GM21367 (cell line): ENCODE results near the gene LDHAL6B.

Experiments used
- ATAC-seq: cut with Tn5 transposase; IDR thresholded peaks from one replicate; pipeline ENCODE4 v1.9.1; 2021; ENCODE audit not compliant: unreplicated experiment

LDHAL6B gene

DNA sequence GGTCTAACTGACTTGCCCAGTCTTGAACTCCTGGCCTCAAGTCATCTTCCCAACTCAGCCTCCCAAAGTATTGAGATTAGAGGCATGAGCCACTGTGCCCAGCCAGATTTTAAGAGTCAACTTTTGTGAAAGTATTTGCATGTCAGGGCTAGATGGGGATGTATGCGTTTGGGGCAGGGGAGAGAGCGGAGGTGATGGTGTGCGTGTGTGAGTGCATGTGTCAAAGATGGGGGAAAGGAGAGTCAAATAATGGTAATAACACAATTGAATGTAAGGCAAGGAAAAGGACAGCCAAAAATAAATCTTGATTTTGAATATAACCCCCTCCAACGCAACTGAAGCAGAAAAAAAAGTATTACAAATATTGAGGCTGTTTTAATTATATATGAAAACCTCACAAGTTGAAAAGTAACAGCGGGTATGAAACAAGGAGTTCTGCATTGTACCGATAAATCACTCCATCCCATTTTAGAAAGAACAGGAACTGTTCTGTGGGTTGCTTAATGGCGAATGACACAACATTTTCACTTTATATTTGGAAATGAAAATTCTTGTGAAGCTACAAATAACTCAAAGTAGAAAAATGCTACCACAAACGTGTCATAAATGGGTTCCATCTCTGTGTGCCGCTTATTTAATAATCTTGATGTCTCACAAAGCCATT lies 29.9 kb upstream of the LDHAL6B start:
- ATAC-seq: no peak

DNA sequence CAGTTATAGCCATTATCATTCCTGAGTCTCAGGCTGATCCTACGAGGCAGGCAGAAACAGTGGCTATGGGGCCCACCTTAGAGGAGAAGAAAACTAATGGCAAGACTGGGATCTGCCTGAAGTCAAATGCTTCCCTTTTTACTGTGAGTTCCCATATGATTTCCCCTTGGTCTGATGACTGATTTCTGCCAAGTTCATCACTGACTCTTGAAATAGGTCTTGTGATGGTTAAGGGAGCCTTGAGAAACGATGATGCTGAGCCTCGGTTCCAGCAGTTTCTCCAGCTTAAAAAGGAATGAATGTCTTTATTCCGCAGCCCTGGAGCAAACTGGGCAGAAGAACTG lies 29.4 kb upstream of the LDHAL6B start:
- ATAC-seq: no peak

DNA sequence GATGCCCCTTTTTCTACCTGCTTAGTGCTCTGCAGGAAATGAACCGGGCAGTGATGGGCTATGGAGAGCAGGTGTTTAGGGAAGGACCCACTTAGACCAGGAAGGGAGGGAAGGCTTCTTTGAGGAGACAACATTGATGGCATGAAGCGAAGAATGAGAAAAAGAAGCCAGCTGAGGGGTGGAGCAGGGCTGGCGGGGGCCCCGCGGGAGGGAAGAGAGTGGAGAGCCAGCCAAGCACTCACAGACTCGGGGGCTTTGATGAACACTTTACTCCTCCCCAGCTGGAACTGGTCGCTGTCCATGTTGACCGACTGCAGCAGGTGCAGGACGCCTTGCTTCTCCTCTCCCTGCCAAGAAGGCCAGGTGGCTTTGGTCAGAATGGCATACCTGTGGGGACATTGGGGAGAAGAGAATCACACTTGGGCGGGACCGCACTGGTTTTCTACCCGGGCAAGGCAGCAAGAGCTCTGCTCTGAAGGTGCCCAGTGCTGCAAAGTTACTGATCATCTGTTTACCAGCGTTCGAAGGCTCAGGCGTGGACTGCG lies 28.4 kb upstream of the LDHAL6B start:
- no peak for ATAC-seq

DNA sequence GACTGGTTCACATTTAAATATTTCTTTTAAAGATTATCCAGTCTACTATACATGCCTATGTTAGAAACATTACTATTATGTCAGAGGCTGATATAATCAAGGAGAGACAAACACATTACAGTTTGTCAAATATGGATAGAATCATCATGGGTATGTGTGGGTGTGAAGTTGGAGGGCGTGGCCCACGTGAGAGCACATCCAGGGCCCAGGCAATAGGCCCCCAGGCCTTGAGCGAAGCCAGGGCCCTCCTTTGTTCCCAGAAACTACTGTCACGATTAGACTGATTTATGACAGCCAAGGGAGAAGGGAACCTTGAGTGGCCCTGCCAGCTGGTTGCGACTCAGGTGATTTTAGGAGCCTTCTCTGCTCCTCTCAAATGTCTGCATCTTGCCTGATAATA lies 26.9 kb upstream of the LDHAL6B start:
- ATAC-seq: no peak

DNA sequence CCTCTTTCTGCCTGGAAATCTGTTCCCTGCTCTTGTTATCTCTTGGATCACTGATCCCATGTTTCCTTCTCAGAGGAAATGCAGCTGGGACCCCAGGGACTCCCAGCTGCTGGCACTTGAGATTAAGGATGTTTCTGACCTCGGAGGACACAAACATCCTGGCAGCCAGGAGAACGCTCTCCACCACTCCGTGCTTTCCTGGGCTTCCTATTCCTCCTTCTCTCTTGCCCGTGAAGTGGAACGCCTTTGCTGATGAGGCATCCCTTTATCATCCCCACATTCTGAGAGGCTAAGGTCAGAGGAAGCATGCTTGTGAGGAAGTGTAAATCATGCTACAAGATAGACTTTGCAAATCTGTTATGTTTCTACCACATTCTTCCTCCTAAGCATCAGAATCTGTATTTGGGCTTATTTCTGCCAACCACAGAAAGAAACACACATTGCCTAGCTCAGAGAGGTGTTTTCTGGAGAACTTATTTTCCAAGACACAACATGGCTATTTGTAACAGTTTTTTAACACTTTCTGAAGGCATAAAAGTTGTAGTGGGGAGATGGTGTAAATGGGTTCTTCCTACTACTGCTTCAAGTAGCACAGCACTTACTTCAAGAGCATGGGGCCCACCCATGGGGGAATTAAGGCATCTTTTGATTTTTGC lies 25.6 kb upstream of the LDHAL6B start:
- ATAC-seq: no peak

DNA sequence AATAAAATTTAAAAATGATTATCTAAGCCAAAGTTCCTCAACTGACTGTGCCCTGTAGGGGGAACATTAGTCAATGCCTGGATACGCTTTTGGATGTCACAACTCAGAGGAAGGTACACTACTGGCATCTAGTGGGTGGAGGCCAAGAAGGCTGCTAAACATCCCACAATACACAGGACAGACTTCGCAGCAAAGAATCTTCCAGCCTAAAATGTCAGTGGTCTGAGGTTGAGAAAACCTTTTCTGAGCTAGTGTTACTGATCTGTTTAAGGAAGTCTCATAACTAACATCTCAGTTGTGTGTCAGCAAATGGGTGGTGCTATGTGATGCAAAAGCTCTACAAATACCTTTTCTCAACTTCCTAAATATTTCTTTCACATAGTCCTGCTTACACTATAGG lies 20.9 kb upstream of the LDHAL6B start:
- ATAC-seq: no peak

DNA sequence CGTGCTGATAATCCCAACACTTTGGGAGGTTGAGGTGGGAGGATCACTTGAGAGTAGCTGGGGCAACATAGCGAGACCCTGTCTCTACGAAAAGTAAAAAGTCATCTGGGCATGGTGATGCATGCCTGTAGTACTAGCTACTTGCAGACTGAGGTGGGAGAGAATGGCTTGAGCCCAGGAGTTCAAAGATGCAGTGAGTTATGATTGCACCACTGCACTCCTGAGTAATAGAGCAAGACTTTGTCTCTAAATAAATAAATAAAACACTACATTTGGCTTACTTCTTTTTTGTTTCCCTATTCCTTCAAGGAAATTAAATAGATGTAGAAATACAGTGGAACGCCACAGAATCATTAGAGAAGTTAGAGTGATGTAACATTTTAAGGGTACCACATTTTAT lies 20.1 kb upstream of the LDHAL6B start:
- ATAC-seq: no peak

DNA sequence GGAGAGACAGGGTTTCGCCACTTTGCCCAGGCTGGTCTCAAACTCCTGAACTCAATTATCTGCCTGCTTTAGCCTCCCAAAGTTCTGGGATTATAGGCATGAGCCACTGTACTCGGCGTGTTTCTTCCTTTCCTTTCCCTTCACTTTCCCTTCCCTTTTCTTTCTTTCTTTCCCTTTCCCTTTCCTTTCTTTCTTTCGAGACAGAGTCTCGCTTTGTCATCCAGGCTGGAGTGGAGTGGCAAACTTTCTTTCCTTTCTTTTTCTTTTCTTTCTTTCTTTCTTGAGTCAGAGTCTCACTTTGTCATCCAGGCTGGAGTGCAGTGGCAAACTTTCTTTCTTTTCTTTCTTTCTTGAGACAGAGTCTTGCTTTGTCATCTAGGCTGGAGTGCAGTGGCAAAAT lies 17.4 kb upstream of the LDHAL6B start:
- ATAC-seq: no peak

DNA sequence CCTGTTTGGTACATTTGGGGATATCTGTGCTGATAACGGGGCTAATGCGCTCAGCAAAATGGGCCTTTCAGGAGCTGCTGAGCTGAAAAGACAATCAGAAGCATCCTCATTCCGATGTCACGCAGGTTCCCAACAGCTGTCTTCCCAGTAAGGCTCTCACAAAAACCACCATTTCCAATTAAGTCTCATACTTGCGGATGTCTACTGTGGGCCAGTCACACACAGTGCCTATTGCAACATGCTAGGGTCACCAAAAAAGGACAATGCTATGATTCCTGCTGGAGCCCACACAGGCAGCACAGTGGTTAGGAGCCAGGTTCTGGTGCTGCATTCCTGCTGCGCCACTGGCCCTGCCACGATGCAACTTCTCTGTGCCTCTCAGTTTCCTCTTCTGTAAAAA lies 16.4 kb upstream of the LDHAL6B start:
- no peak for ATAC-seq

DNA sequence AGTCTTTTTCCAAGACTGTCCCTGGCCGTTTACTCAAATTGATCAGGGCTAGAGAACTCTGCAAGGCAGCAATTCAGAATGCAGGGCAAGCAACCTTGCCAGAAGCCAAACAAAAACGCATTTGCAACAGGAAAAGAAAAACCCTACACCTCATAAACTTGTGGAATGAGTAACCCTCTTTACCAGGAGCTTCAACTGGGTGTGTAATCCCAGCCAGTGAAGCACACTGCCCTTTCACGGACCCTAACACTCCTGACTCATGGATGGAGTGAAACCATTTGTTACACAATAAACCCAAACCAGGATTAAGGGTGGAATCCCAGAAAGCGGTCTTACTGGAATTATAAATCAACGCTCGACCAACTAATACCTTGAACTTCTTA lies 14.8 kb upstream of the LDHAL6B start:
- no peak for ATAC-seq

DNA sequence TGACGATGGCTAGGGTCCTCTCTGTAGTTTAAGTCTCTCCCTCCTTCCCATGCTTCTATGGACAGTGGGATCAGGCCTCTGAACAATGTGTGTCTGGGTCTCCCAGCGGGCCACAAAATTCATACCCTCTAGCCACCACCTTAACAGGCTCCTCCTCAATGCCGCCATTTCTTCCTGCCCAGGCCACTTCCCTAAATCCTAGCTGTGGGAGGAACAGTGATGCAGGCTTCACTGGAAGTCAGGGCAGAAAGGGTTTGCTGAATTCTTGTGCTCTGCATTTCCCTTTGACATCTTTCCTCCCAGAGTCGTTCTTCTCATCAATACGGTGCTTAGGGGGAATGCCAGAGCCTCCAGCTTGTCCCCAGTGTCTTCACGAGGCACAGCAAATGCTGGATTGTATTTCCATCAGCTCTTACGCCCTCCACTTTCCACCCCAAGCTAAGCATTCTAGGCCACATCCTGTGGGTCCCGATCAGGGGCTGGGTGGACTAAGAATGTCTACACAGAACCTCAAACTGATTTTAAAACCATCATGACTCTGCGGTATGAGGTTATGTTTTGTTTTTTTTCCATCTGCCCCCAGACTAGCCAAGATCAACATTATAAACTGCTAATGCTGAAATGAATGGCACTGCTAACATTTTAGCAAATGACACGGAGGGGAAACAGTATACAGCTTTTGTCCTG lies 11.9 kb upstream of the LDHAL6B start:
- ATAC-seq: no peak

DNA sequence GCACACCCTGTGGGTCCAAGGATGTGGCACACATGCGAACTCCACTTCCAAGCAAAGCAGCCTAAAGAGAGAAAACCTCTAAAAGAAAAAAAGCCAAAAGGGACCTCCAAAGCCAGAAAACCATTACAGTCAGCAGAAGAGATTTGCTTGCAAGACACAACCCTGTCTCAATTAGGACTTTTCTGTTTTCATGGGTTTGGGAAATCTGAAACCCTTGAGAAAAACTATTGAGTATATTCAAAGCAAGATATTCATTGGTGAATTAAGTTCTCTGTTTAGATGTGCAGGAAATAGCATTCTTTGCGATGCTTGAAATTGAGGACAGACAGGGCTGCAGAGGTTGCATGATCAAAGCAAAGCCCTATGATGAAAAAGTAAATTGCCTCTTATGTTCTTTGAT lies 10.2 kb upstream of the LDHAL6B start:
- ATAC-seq: no peak

DNA sequence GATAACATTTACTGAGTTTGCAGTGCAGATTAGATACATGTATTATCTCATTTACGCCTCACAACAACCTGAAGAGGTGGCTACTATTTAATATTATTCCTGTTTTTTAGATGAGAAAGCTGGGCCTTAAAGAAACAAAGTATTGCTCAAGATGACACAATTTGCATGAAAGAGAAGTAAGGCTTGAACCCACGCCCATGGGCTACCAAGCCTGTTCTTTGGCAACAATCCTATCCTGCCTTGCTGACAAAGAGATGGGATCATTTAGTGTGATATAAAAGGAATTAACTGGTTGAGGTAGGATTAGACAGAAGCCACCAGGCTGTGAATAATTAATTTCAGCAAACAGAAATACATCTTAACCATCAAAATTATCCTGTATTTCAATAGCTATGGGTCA lies 9.2 kb upstream of the LDHAL6B start:
- ATAC-seq: no peak

DNA sequence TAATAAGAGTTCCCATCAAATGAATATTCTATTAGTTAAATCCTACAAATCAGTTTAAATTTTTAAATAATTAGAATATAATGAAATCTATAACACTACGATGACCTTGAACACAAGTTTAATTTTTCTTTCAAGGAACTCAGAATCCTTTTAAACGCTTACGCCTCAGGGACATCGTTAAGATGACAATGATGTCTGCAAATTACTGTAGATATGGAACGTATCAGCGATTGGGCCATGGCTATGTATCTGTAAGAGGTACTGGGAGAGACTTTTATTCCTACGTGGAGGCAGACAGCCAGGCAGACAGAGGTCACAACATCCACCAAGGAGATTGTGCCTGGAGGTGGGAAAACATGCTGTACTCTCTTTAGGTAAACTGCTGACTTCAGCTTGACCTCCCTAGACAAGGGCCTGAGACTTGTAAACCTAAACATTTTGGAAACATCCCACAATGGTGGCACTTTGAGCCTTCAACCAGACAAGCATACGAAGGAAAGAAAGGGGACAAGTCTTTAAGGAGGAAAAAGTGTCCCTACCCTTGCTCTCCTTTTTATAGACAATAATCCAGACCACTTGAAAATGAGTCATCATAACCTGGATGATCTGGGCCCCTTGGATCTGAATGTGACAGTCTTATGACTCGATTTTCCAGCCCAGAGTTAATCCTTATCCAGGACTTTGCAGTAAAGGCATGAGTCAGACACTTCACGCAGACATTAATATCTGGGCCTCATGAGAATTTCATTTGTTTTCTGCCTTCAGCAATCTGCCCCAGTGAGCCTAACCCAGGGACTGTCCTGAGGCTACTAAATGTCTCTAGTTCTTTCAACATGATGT lies 6.8 kb upstream of the LDHAL6B start:
- no peak for ATAC-seq

DNA sequence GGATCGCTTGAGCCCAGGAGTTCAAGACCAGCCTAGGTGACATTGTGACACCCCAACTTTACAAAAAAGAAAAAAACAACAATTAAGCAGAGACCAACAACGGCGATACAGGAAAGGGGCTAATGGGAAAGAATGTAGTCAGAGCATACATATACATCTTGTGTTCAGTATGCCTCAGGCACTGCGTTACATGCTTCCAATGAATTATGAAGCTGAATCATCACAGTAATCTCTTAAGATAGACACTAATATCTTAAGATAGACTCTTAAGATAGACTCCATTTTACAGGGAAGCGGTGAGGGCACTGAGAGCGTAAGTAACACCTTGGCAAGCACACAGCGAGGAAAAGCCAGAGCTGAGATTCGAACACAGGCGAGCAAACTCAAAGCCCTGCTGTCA lies 6.1 kb upstream of the LDHAL6B start:
- no peak for ATAC-seq

DNA sequence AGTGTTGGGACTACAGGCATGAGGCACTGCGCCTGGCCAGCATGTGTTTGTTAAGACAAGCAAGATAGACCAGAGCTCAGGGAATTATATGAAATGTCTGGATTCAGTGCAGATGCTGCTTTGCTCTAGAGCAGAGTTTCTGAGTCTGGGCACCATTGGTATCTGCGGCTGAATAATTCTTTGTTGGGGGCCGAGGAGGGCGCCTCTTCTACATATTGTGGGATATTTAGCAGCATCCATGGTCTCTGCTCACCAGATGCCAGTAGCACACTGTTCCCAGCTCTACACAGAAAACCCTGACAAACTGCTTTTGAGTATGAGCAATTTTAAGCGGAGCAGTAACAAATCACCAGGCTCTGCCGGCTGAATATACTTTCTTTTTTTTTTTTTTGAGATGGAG lies 3.6 kb upstream of the LDHAL6B start:
- no peak for ATAC-seq

DNA sequence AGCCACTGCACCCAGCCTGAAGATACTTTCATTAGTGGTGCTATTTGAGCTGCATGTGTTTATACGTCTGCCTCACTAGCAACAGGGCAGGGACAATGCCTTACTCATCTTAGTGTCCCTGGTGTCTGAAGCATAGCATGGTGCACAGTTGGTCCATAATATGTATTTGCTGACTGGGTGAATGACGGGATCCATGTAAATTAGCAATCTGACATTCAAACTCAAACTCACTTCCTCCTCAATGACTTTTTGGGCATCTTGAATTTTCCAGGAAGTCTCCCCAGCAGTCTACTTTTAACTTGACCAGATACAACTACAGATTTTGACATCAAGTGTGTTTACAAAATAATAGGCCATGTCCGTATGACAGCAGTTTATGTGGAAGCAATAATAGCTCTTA lies 3.0 kb upstream of the LDHAL6B start:
- no peak for ATAC-seq

DNA sequence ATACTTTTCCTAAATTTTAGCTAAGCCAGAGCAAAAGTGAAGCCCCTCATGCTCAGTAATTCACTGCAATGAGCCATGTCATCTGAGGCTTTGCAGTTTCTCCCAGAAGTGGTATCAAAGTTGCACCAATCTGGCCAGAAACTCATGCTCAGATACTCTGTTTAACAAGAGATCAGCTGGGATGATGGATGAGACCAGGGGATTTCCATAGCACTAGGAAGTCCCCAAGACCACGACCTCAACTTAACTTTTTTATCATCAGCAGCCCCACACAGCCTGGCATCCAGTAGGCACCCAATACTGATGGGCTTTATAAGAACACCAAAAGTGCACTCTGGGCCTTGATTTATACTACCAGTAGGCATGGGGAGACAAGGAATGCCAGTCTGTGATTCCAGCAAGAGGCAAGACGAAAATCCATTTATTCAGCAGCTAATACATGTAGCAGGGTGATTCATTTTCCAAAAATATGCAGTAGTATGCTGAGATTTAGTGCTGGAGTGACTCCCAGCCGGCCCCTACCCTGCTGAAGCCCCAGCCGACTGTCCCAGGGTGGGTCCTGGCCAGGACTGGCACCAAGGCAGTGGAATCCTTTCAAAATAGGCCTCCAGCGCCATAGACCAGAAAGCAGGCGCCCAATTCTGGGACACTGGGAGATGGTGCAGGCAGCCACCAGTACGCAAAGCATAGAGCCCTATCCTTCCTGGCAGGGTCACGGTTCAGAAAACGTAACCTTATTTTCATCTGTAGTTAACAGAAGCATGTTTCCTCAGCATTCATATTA lies 612 bp upstream of the LDHAL6B start:
- ATAC-seq: no peak

DNA sequence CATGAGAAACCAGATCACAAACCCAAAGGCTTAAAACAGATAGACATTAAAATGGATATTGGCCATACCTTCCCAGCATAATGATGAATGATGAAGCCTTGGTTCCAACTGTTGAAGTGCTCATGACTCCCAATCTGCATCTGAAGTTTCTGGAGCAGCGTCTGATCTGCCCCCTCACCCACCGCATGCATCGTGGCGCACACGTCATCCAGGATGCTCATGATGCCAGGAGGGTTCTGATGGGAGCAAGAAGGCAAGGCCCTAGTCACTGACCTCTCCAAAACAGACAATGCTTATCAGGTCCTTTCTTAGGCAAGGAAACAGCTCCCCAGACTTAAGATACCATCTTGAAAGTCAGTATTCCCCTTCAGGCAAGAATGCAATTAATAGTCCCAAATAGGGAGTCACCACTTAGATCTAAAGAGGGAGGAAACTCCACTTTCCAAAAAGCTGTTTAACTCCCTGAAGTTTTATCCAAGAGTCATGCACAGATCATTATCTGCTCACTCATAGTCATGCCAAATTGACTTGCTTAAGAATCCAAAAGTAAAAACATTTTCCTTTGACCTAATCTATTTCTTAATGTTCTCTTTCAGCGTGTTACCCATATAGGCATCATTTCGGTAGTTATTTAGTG lies 2.1 kb downstream of the LDHAL6B start:
- no peak for ATAC-seq

DNA sequence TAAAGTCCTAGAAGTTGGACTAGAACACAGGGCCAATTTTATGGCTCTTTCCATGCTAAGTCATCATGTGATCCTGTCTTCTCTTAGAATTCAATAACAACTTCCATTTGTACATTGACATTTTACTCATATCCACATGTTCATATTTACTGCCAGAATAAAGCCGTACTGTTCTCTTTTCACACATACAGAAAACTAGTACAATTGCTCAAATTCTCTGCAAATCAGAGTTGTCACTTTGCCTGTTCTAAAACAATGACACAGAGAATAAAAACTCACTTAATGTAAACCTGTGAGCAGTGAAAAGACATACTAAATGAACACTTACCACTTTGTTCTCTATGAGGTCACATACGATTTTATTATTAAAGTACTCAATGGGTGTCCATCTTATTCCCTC lies 3.5 kb downstream of the LDHAL6B start:
- no peak for ATAC-seq
